K562 (cell line): ENCODE measurements around the gene NRXN2. TPM values are rescaled to one million over a fixed set of nuclear protein-coding genes. Genes with fewer than 3 reads are reported as not detected.

Source experiments
- CHD1 ChIP-seq: fragments of 200-600 bp; sonication (generic); IDR thresholded peaks from one replicate; pipeline ENCODE4 v1.6.1; 2012; ENCODE audit warnings: mild to moderate bottlenecking, moderate library complexity, low read length, inconsistent platforms
- ESRRB ChIP-seq: fragments of 250-450 bp; sonication (Bioruptor Pico); IDR thresholded peaks from 2 replicates; pipeline ENCODE4 v1.5.0; 2020; ENCODE audit warnings: mild to moderate bottlenecking, moderate library complexity, borderline replicate concordance
- ETV1 ChIP-seq: fragments of 450-650 bp; conservative IDR thresholded peaks from 2 replicates; pipeline ENCODE4 v1.6.1; 2016; ENCODE audit warnings: missing genetic modification characterization, control low read depth, low read depth, missing compliant biosample characterization
- FOXP1 ChIP-seq: sonication (generic); formaldehyde crosslinking; IDR thresholded peaks from 2 replicates; pipeline ENCODE4 v1.8.0; 2022; ENCODE audit warnings: mild to moderate bottlenecking, missing genetic modification reagents
- GABPA ChIP-seq: fragments of 200-800 bp; sonication (Bioruptor generic); conservative IDR thresholded peaks from 2 replicates; pipeline ENCODE4 v1.6.1; 2016; ENCODE audit warnings: low read depth, missing genetic modification characterization, missing compliant biosample characterization
- MAX ChIP-seq: sonication (generic); formaldehyde crosslinking; IDR thresholded peaks from 2 replicates; pipeline ENCODE4 v1.9.0; 2022; ENCODE audit warnings: mild to moderate bottlenecking, missing genetic modification reagents
- MCM3 ChIP-seq: fragments of 450-650 bp; IDR thresholded peaks from 2 replicates; pipeline ENCODE4 v1.6.1; 2016
- NFRKB ChIP-seq: fragments of 450-650 bp; IDR thresholded peaks from 2 replicates; pipeline ENCODE4 v1.6.1; 2016; ENCODE audit warnings: low read depth
- POLR2G ChIP-seq: fragments of 200-400 bp; formaldehyde crosslinking; IDR thresholded peaks from 2 replicates; pipeline ENCODE4 v1.6.1; 2017; ENCODE audit warnings: low read depth, mild to moderate bottlenecking, antibody characterized with exemption, low read length, moderate library complexity
- SPI1 ChIP-seq: IDR thresholded peaks from 2 replicates; pipeline ENCODE4 v1.6.1; 2011; ENCODE audit warnings: low read depth, low read length, control low read depth, borderline replicate concordance
- STAG1 ChIP-seq: sonication (generic); formaldehyde crosslinking; IDR thresholded peaks from 2 replicates; pipeline ENCODE4 v1.5.0; 2020; ENCODE audit warnings: missing genetic modification reagents, borderline replicate concordance
- TAF1 ChIP-seq: IDR thresholded peaks from 2 replicates; pipeline ENCODE4 v1.6.1; 2011; ENCODE audit warnings: mild to moderate bottlenecking, low read length, moderate library complexity; ENCODE audit not compliant: insufficient read depth, control insufficient read depth, severe bottlenecking; ENCODE audit errors: extremely low read depth
- TFAP4 ChIP-seq: sonication (generic); formaldehyde crosslinking; IDR thresholded peaks from 2 replicates; pipeline ENCODE4 v1.8.0; 2022; ENCODE audit warnings: missing genetic modification reagents, mild to moderate bottlenecking, moderate library complexity, borderline replicate concordance
- VEZF1 ChIP-seq: fragments of 200-800 bp; sonication (Bioruptor generic); IDR thresholded peaks from 2 replicates; pipeline ENCODE4 v1.6.1; 2017; ENCODE audit warnings: missing genetic modification characterization, missing compliant biosample characterization
- ZBTB40 ChIP-seq, 2 experiments: fragments of 450-650 bp in 1 of 2; sonication (generic) in 1 of 2; formaldehyde crosslinking in 1 of 2; IDR thresholded peaks; 2 replicates each; pipeline versions ENCODE4 v1.7.1 to v1.9.0; 2016 to 2022; ENCODE audit warnings: inconsistent platforms in 1 of 2, mild to moderate bottlenecking in 1 of 2, missing genetic modification reagents in 1 of 2
- ZNF780A ChIP-seq: fragments of 250-450 bp; sonication (Bioruptor Pico); IDR thresholded peaks from 2 replicates; pipeline ENCODE4 v1.5.0; 2021; ENCODE audit warnings: mild to moderate bottlenecking
- polyA plus RNA-seq, 8 experiments: library from polyadenylated mRNA; depleted of rRNA in 4 of 8; stranded (reverse) in 5 of 8; unstranded in 3 of 8; fragments of >200 nt; fragmentation: Nextera tagmentation in 2 of 8; fragmentation: Illumina TruSeq in 1 of 8; extraction: Ambion mirVana in 2 of 8; extraction: Trizol in 1 of 8; gene quantifications; 2 replicates each; pipeline versions ENCODE4 v1.2.1 to v1.2.3, GENCODE V29; 2011 to 2014; ENCODE audit warnings: inconsistent platforms in 1 of 8, missing spikeins in 1 of 8
- total RNA-seq, 7 experiments: library from RNA; depleted of rRNA in 6 of 7; stranded (reverse); fragments of >200 nt in 6 of 7; fragmentation: Illumina TruSeq in 2 of 7; extraction: Trizol in 2 of 7; gene quantifications; 2 replicates each; pipeline versions ENCODE4 v1.2.1 to v1.2.3, GENCODE V29; 2011 to 2021; ENCODE audit warnings: low replicate concordance in 1 of 7

NRXN2 gene
- total and polyA plus RNA-seq, 9 of the 15 experiments (the other 6 are each of a cell fraction or from before 2014, with no cell fraction given), result 0.07 to 0.47 (median 0.15) TPM; not detected in 4

GRCh38 chr11:64745189-64745520 lies 22.2 kb upstream of the NRXN2 start (continued):
- 0 out of 2 replicates have a peak, but pooled peaks have one; percentile 37 for TF ChIP-seq ZBTB40 (IDR thresholded peaks at IDR 0.05)
- TF ChIP-seq ZBTB40 (CRISPR knock-in tag; IDR thresholded peaks at IDR 0.05), result no peak
- TF ChIP-seq VEZF1, result peak; percentile 29; the same call in 1 of the 2 replicates
- peak; percentile 64; the same call in 1 of the 2 replicates for TF ChIP-seq NFRKB
- 0 out of 2 replicates have a peak, but pooled peaks have one; percentile 25 for TF ChIP-seq MAX (CRISPR knock-in tag)
- TF ChIP-seq MCM3, result no peak
- TF ChIP-seq ESRRB (CRISPR knock-in tag), result no peak
- peak; percentile 11 for TF ChIP-seq TAF1
- TF ChIP-seq STAG1 (CRISPR knock-in tag), result peak; percentile 40; the same call in 1 of the 2 replicates
- TF ChIP-seq TFAP4 (CRISPR knock-in tag), result peak; percentile 85; the same call in 1 of the 2 replicates
- TF ChIP-seq FOXP1 (CRISPR knock-in tag), result peak; percentile 74; the same call in 1 of the 2 replicates
- peak; percentile 77; the same call in 1 of the 2 replicates for TF ChIP-seq SPI1
- peak; percentile 84 for TF ChIP-seq CHD1
- TF ChIP-seq ZNF780A (CRISPR knock-in tag), result no peak
- TF ChIP-seq POLR2G, result peak; percentile 64
- TF ChIP-seq ETV1 (tag), result peak; percentile 68
- peak; percentile 65 for TF ChIP-seq GABPA
